ENCODE results near the gene ATP13A2.

GRCh38 chr1:17028662-17029188, 17.0 kb upstream of the ATP13A2 start:
- TF ChIP-seq CTCF (conservative IDR thresholded peaks at IDR 0.05; ENCODE audit: low read depth, low read length): no peak
- TF ChIP-seq EZH2 (IDR thresholded peaks at IDR 0.05; ENCODE audit: low read length, unreplicated experiment): no peak
- no peak for TF ChIP-seq EZH2phosphoT487 (IDR thresholded peaks at IDR 0.05; ENCODE audit: borderline replicate concordance, low read length)
